Heart left ventricle (tissue), 16 donors: ENCODE data around the gene CACYBP. TPM values are rescaled to one million over a fixed set of nuclear protein-coding genes. Genes with fewer than 3 reads are reported as not detected.

ENCODE experiments used
- ATAC-seq, 4 donors: fragments of 200-7000 bp; cut with Tn5 transposase; one replicate each; pipeline ENCODE4 v1.9.1; 2020 to 2022; ENCODE audit warnings: moderate library complexity in 4 of 4, mild to moderate bottlenecking in 3 of 4, moderate number of reproducible peaks in 1 of 4
- DNase-seq, 5 donors: peaks; one replicate each; pipeline ENCODE4 v3.0.0-alpha.2; 2020
- H3K27ac ChIP-seq, 12 donors: fragments of 200-600 bp; sonication (generic) in 4 of 12; one replicate each; pipeline versions ENCODE4 v1.5.0 to v1.8.0; 2016 to 2022; ENCODE audit warnings: mild to moderate bottlenecking in 2 of 12
- H3K27me3 ChIP-seq, 9 donors: fragments of 200-600 bp; sonication (generic) in 2 of 9; one replicate each; pipeline versions ENCODE4 v1.5.1 to v1.8.0; 2016 to 2022; ENCODE audit warnings: mild to moderate bottlenecking in 3 of 9
- H3K36me3 ChIP-seq, 9 donors: fragments of 200-600 bp; sonication (generic) in 2 of 9; one replicate each; pipeline versions ENCODE4 v1.5.0 to v1.8.0; 2018 to 2022; ENCODE audit warnings: mild to moderate bottlenecking in 2 of 9
- H3K4me1 ChIP-seq, 12 donors: fragments of 200-600 bp; sonication (generic) in 4 of 12; one replicate each; pipeline versions ENCODE4 v1.5.0 to v1.8.0; 2016 to 2022; ENCODE audit warnings: mild to moderate bottlenecking in 3 of 12
- H3K4me3 ChIP-seq, 12 donors: fragments of 200-600 bp; sonication (generic) in 4 of 12; one replicate each; pipeline versions ENCODE4 v1.5.0 to v1.8.0; 2017 to 2022; ENCODE audit warnings: mild to moderate bottlenecking in 9 of 12, moderate library complexity in 4 of 12
- H3K9me3 ChIP-seq, 12 donors: fragments of 200-600 bp; sonication (generic) in 4 of 12; one replicate each; pipeline versions ENCODE4 v1.5.0 to v1.8.0; 2016 to 2022; ENCODE audit warnings: mild to moderate bottlenecking in 1 of 12
- CTCF ChIP-seq, 12 donors: fragments of 200-600 bp; sonication (generic) in 4 of 12; IDR thresholded peaks; one replicate each; pipeline versions ENCODE4 v1.5.0 to v1.8.0; 2018 to 2022; ENCODE audit warnings: antibody characterized with exemption in 12 of 12, mild to moderate bottlenecking in 5 of 12
- POLR2A ChIP-seq, 2 donors: fragments of 450-650 bp; IDR thresholded peaks; one replicate each; pipeline ENCODE4 v1.6.1; 2017; ENCODE audit warnings: antibody characterized with exemption in 2 of 2, mild to moderate bottlenecking in 2 of 2, moderate library complexity in 2 of 2
- WGBS, 4 donors: extraction: QIAGEN DNeasy Blood & Tissue Kit in 2 of 4; methylation state at CpG; one replicate each; pipeline versions ENCODE4 v1.1.5 to v1.1.7; 2013 to 2018; 5-methylcytosine and 5-hydroxymethylcytosine counted together
- intact Hi-C, 10 donors: fragments of 100-400 bp; cut with DNase I; formaldehyde crosslinking; loops; one replicate each; pipeline versions ENCODE4 v1.11.1 to v1.14.2; 2022
- polyA plus RNA-seq, 2 donors: library from polyadenylated mRNA; stranded (reverse); fragments of 200-250 nt; gene quantifications; one replicate each; pipeline ENCODE4 v1.2.3, GENCODE V29; 2013
- total RNA-seq, 9 donors: library from RNA; depleted of rRNA in 2 of 9; stranded (reverse); fragments of >200 nt in 2 of 9; fragmentation: NEBNext Ultra II Directional in 3 of 9; extraction: Animal tissue kit (Norgen Biotek cat#: 25700) in 3 of 9; gene quantifications; one replicate each; pipeline versions ENCODE4 v1.1.0 to v1.2.4, GENCODE V29; 2016 to 2023
- donor health status: ischemic (EF 13 %, LVEDD 7.1; RV severe dilation, severe dysfunction).
- donor health status: healthy with polysubstance abuse.
- donor health status: DM: no; HTN: yes; CAD: no.
- donor health status: DM: no; HTN: no; CAD: no.
- donor health status: ischemic (EF 25% LVEDD 6.9; RV normal size, moderate dysfunction).
- donor health status: ischemic (EF 25% LVEDD 5.7; RV mildly dilated, moderate dysfunction).
- donor health status: healthy.
- donor health status: DM: yes; HTN: yes; CAD: no.
- donor health status: ischemic (EF 35%, LVEDD 5.7; RV mildly dilated, moderate dysfunction).
- donor health status: nonischemic (EF 11% LVEDD 7.7; RV severe dilation, severe dysfunction).
- donor health status: DM: yes; HTN: yes; CAD: no.
- donor health status: PGD.
- donor health status: ischemic (EF 29% LVEDD 5.4; RV normal size, mild dysfunction).
- donor health status: nonischemic (EF 23%, LVEDD 6.1; RV moderate dilation, normal function).

The CACYBP gene
- total and polyA plus RNA-seq, 11 donors, result 30.1 to 170 (median 54.6) TPM

- intact Hi-C loops, result no loop called here
- WGBS, 4 donors, result 73 to 79% (median 74%) methylated on average over 4 of the region's 4 CpGs
Observed at GRCh38 chr1:174967845-174968705, 31.7 kb upstream of the CACYBP start.

GRCh38 chr1:174968750-174969244, 30.9 kb upstream of the CACYBP start:
- intact Hi-C loops, result no loop called here
- no peak for TF ChIP-seq CTCF (IDR thresholded peaks at IDR 0.05)
- TF ChIP-seq POLR2A (IDR thresholded peaks at IDR 0.05), result no peak
- peaks cover 0 to 76% (median 14%) of the 10 kb centered on the region in 12 donors for H3K4me1 ChIP-seq
- H3K27ac ChIP-seq, result peak overlapping the region in 2 of 12 donors; percentile 20 to 87
- H3K9me3 ChIP-seq, result no peaks in the 10 kb centered on the region
- H3K27me3 ChIP-seq, result no peaks in the 10 kb centered on the region
- 76 to 91% (median 86%) methylated on average over 5 of the region's 5 CpGs for WGBS, 4 donors
- ATAC-seq, result no peak
- H3K4me3 ChIP-seq, result no peak overlapping the region
- H3K36me3 ChIP-seq, result peaks cover 0 to 16% (median 4%) of the 10 kb centered on the region in 9 donors
- no peak for DNase-seq

More at GRCh38 chr1:174967845-174968705, 31.7 kb upstream of the CACYBP start:
- ATAC-seq (no peak), DNase-seq (no peak)
- Histone ChIP-seq H3K36me3 (peaks cover 0 to 16% (median 4%) of the 10 kb centered on the region in 9 donors), H3K27ac (peak overlapping the region in 3 of 12 donors; percentile 17 to 87 (median 56)), H3K9me3 (no peaks in the 10 kb centered on the region), H3K4me3 (peak overlapping the region in 1 of 12 donors; percentile 22), H3K27me3 (no peaks in the 10 kb centered on the region), H3K4me1 (peaks cover 0 to 82% (median 20%) of the 10 kb centered on the region in 12 donors)
- TF ChIP-seq CTCF (IDR thresholded peaks at IDR 0.05) (no peak), POLR2A (IDR thresholded peaks at IDR 0.05) (no peak)

- Histone ChIP-seq H3K27ac (peak overlapping the region in 1 of 12 donors; percentile 87), H3K36me3 (peaks cover 0 to 18% (median 4%) of the 10 kb centered on the region in 9 donors), H3K4me1 (peaks cover 0 to 64% (median 12%) of the 10 kb centered on the region in 12 donors), H3K9me3 (no peaks in the 10 kb centered on the region), H3K27me3 (no peaks in the 10 kb centered on the region), H3K4me3 (no peak overlapping the region)
- ATAC-seq (no peak), DNase-seq (no peak)
- TF ChIP-seq POLR2A (IDR thresholded peaks at IDR 0.05) (no peak), CTCF (IDR thresholded peaks at IDR 0.05) (no peak)
- intact Hi-C loops, result no loop called here
- 97 to 100% (median 98%) methylated on average over 1 of the region's 1 CpG for WGBS, 4 donors
Observed at GRCh38 chr1:174969977-174970376, 29.8 kb upstream of the CACYBP start.

- Histone ChIP-seq H3K4me3 (no peak overlapping the region), H3K27ac (peak overlapping the region in 1 of 12 donors; percentile 53), H3K27me3 (no peaks in the 10 kb centered on the region), H3K36me3 (peaks cover 0 to 26% (median 6%) of the 10 kb centered on the region in 9 donors), H3K4me1 (peaks cover 0 to 52% (median 5%) of the 10 kb centered on the region in 12 donors), H3K9me3 (no peaks in the 10 kb centered on the region)
- TF ChIP-seq CTCF (IDR thresholded peaks at IDR 0.05), result no peak
- TF ChIP-seq POLR2A (IDR thresholded peaks at IDR 0.05), result no peak
- no peak for DNase-seq
- intact Hi-C loops, result no loop called here
- ATAC-seq, result no peak
Observed at GRCh38 chr1:174971466-174971865, 28.3 kb upstream of the CACYBP start.
